GM19467 (cell line): ENCODE measurements around the gene POU2F3.

ENCODE experiments used
- ATAC-seq: cut with Tn5 transposase; IDR thresholded peaks from one replicate; pipeline ENCODE4 v1.9.1; 2021; ENCODE audit warnings: mild to moderate bottlenecking, moderate library complexity; ENCODE audit not compliant: unreplicated experiment

POU2F3 gene

DNA sequence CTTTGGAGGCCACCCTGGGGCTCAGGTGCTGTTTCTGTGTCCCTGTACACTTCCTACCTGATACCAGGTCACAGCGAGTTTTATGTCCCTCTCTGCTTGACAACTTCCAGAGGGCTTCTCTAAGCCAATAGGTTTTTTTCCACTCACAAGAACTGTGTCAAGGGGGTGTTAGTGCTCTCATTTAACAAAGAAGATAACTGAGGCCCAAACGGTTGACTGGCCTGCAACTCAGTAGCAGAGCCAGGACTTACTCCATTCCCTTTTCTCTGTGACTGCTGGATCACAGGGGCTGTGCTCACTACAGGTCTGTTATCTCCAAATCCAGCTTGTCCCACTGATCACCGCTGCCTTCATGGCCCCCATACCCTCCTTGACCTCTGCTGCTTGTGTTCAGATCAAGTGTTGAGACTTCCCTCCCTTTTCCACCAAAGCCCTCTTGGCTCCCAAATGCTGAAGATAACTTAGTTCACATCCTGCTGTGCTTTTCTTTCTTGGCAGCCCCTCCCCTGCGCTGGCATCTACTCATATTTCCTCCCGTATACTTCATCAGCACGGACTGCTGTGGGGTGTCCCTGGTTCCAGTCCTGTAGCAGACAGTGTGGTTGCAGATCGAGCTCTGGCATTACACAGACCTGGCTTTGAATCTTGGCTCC, 41.3 kb downstream of the POU2F3 start:
- no peak for ATAC-seq

DNA sequence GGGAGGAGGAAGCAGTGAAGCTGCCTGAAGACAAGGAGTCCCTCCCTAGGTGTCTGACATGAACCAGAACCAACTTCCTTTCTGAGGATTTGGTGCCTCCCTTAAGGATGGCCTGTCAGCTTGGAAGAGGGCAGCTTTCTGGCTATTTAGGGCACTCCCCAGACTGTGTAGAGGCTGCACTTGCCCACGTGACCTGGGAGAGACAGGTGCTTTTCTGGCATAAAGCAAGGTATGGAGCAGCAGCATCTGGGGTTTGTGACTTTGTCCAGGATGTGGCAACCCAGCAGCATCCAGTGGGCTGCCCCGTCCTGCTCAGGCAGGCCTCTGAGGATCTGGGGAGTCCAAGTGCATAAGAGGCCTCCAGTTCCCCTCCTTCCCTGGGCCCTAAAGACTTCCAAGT, 43.2 kb downstream of the POU2F3 start:
- no peak for ATAC-seq

DNA sequence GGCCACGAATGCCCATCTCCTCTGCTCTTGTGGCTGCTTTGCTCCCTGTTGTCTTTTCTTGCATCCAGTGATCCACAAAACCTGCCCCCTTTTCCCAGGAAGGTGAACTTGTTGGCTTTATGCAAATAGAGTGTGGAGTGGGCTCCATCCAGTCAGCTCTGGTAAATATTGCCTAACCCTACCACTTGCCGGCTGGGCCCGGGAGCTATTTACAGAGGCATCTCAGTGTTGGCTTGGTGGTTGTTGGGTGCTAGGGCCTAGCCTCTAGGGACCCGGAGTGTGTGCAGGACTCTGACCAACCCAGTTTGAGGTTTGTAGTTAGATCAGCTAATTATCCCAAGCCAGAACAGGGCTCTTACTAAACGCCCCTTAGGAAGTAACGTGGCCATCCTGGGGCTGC, 44.3 kb downstream of the POU2F3 start:
- ATAC-seq: no peak

DNA sequence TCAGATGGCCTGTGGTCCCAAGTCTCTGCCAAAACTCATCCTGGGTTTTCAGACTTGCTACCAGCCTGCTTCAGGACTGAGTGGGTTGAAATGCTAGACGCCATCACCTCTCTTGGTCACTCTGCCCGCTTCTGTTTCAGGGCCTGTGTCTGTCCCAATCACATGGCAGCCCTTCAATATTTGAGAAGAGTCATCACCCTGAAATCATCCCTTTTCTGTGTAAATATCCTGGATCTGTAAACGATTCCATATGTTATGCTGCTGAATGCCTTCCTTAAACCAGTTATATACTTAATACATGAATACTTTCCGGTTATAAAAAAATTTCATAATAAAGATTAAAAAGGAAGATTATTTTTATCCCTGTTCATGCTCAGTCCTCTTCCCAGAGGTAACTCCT, 45.3 kb downstream of the POU2F3 start:
- no peak for ATAC-seq

DNA sequence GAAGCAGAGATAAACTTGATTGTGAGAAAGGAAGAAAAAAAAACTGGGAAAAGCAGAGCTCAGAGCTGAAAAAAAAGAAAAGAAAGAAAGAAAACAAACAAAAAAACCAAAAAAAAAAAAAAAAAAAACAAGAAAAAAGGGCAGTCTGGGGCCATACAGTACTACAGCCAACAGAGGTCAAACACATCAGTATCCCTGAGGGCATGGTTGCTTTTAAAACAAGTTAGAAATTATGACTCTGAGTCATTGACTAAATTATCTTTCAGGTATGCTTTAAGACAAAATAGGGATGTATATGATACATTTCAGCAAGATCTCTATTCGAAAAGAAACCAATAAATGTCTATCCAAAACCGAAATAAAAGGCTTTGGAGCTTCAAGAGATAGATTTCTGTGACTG, 48.1 kb downstream of the POU2F3 start:
- ATAC-seq: no peak

DNA sequence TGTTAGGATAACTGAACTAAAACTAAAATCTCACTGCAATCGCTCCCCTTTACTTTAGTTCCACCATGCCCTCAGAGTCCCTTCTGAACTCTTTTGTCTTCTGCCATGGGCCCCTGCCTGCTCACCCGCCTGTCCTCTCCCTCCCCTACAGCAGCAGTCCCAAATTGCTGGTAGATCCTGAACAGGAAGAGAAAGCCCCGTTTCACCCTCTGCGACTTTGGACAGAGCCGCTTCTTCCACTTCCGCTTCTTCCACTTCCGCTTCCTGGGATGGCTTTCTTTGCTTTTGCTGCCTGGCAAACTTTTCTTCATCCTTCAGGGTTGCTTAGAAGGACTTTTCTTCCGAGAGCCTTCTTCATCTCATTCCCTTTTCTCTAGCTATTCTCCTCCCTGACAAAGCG, 49.5 kb downstream of the POU2F3 start:
- no peak for ATAC-seq

DNA sequence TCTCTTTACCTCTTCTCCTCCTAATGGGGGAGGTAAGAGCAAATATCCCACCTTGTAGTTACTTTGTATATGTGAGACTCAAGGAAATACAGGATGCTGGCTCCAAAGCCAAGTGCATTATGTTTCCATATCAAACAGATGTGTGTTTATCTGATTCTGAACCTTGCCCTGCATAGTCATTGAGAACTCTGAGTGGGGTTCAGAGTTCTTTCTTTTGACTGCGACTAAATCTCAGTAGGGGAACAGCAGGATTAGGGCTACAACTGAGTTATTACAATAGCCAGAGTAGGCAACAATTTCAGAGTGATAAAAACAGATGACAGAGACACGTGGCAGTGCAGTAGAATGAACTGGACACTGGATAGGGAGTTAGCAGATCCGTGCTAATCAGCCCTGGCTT, 51.0 kb downstream of the POU2F3 start:
- no peak for ATAC-seq

DNA sequence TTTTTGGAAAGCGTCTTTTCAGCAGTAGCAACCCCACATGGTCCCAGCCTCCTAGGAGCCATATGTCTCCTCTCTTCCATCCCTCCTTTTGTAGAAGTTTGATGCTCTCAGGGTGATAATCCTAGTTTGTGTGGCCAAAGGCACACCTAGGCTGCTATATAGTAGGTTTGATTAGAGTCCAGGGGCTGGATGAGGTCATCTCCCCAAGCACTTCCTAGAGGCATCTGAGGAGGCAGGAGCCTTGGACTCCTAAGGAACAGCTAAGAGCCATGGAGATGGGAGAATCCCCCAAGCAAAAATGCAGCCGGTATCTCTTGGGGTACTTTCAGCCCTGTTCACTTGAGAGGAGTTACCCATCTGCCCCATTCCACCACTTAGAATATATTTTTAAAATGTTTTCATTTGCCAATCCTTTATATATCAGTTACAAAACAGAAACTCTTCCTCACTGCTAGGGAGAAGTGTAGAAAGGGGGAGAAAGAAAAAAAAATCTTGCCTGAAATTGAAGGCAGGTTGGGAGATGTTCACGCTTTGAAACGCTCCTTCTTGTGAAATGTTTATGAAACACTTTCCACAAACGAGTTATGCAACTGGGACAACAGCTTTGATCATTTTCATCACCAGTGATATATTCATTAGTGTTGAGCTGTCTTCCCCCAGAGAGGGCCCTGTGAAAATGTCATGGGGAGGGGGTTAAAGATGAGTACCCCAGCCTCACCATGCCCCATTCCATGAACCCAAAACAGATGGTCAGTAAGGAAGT, 53.3 kb downstream of the POU2F3 start:
- ATAC-seq: no peak

DNA sequence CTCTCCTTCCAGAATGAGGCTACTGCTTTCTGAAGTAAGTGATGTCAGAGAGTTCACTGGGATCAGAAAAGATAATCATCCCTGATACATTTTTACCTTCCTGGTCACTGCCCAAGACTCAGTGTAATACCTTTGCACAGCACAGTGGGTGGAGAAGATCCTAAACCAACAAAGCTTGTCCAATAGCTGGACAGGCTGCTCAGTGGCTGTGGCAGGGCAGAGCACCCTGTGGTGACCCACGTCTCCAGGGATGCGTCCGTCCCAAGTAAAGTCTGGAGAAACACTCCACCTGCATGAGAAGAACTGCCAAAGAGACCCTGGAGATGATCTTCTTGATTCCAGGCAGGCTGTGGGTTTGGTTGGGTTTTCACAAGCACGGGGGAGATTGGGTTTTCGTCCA, 54.2 kb downstream of the POU2F3 start:
- no peak for ATAC-seq

DNA sequence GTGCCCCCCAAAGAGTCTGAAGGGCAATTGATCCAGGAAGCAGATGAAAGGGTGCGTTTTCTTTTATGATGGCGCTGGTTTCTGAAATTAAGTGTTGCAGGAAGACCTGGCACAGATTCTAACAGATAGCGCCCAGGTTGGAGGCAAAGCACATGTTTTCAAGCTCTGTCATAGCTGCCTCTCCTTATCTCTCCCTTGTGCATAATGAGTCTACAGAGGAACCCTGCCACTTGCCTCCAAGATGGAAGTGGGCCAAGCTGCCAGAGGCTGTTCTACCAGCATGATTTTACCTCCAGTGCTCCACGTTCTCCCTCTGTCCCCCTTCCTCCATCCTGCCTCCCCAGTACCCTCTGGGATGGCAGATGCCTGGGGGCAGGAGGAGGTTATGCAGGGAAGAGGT, 55.2 kb downstream of the POU2F3 start:
- ATAC-seq: no peak

DNA sequence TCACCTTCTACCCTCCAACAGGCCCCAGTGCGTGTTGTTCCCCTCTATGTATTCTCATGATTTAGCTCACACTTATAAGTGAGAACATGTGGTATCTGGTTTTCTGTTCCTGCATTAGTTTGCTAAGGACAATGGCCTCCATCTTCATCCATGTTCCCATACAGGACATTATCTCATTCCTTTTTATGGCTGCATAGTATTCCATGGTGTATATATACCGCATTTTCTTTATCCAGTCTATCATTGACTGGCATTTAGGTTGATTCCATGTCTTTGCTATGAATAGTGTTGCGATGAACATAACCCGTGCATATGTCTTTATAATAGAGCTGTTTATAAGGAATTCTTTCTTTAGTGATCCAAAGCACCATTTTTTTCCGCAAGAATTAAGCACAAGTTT, 56.6 kb downstream of the POU2F3 start:
- ATAC-seq: no peak

DNA sequence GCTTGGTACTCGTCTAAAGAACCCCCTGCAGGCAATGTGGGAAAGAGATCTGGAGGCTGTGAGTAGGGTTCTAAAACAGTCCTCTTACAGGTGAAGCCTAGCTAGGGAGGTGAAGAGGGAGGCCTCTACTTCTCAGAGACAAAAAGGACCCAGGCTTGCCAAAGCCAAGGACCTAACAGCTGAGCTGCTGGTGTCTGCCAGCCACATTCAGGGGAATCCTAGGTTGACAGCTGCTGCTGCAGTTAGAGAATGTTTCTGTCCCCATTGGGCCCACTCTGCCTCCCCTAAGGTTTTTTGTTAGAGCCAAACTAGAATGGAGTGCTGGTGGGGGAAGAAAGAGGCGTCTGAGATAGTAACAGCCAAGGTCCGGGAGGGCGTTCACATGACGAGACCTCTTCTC, 58.5 kb downstream of the POU2F3 start:
- no peak for ATAC-seq

DNA sequence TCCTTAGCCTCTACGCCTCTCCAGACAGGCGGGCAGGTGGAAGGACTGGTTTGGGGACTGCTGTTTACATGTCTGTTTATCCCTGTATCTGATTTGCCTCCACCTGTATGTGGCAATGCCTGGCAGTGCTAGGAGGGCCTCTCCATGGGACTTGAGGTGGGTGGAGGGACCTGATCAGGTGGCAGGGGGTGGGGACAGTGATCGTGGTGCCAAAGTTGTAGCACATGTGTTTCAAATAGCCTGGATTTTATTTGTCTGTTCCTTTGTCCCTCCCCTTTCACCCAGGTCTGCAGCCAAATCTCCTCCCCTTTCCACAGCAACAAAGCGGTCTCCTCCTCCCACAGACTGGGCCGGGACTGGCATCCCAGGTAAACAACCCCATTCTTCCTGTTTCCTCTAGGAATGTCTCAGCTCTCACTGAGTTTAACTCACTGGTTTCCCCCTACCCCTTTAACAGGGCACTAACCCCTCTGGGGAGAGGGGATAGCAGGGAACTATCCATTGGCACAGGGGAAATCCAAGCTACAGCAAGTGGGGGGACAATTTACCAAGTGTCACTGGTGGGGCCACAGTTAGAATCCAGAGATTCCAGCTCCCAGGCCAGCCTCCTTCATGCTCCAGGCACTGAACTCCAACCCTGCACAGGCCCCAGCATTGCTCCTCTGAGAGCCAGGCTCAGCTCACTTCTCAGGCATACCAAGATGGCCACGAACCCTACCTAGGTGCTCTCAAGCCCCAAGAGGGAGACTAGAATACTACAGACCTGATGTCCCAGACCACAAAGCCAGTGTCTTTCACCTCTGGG, 62.3 kb downstream of the POU2F3 start:
- no peak for ATAC-seq

DNA sequence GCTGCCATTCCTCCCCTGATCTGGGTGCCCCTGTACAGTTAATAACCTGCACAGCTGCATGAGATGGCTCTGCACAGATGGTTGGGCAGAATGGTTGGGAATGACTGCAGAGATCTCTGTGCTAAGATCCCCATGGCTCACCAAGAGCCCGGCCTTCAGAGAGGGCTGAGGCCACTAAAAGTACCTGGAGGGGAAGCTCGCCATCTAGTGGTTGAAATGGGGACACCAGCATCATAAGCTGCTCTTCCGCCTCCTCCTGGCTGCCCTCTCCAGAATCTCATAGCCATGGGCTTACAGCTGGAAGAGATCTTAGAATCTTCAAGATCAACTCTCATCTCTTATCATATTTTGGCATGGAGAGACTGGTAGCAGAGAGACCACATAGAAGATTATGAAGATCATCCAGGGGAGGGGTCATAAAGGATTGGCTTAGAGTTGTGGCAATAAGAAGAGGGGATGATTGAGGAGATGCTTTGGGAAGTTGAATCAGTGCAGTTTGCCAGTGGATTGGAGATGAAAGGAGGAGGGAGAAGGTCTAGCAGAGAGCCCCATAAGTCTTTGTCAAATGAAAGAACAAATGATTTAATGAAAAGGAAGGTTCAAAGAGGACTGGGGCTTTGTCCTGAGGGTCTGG, 63.2 kb downstream of the POU2F3 start:
- ATAC-seq: peak; percentile 73

DNA sequence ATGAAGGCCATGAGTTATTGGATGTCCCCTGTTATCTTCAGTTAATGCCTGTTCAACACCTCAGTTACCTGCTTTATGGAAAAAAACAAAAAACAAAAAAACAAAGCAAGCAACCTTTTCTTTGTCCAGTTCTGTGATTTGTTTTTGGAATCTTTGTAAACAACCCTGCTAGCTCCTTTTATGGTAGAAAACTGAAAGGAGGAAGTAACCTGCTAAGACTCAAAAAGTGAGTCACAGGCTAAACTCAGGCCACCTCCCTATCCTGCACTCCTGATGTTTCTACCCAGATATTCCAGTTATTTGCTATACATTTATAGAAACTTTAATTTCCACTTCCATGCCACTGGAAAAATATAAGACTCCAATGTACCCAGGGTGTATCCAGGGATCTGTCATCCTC, 64.6 kb downstream of the POU2F3 start:
- ATAC-seq: no peak

DNA sequence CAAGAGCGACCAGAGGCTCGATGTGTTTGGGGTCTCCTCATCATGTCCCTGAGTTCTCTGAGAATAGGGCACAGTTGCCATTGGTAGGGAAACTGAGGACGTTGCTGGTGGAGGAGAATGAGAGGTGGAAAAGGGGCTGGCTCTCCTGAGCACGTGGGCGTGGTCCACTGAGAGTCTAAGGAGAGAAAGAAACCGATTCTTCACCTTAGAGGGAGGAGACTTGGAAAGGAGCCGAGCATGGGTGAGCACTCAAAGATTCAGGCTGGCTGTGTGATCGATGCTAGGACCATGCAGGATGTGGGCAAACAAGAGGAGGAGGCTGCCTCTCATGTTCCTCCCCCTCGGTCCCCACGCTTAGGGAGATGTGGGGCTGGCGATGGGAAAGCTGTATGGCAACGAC, 65.3 kb downstream of the POU2F3 start:
- no peak for ATAC-seq

DNA sequence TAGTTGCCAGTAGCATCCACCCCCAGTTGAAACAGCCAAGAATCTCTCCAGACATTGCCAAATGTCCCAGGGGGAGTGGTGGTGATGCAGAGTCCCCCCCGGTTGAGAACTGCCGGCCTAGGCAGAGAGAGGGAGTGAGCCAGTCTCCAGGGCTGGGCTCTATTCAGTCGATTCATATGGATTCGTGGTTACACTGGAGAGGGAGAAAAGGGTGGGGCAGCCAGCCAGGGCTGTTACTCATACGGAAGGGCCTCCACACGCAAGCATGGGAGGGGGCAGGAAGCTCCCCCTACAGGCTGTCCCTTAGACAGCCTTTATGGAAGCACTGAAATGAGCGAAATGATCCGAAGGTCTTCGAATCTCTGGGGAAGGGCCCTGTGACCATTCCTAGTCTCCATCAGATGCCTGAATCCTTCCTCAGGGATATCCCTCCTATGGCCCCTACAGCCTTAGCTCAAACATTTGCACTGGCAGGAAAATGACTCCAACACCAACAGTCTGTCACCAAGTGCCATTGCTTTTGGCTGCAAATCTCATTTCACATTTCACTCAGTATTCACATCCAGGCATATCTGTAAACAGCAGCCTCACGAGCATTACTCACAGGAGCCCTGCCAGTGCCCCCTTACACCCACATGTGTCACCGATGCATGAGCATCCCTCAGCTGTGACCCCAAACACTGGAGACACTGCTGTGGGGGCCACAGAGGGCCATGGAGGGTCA, 66.7 kb downstream of the POU2F3 start:
- no peak for ATAC-seq

DNA sequence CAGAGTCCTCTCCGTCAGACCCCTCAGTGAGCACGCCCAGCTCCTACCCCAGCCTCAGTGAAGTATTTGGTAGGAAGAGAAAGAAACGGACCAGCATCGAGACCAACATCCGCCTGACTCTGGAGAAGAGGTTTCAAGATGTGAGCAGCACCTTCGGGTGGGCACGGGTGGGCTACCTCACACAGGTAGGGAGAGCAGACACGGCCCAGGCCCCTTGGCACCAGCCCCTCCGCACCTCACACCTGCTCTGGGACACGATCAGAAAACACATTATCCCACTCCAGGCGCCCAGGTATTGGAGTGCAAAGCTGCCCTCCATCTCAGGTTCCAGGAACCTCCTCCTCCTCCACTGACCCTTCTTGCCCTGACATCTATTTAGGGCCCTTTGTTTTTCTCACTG, 67.5 kb downstream of the POU2F3 start:
- ATAC-seq: no peak

DNA sequence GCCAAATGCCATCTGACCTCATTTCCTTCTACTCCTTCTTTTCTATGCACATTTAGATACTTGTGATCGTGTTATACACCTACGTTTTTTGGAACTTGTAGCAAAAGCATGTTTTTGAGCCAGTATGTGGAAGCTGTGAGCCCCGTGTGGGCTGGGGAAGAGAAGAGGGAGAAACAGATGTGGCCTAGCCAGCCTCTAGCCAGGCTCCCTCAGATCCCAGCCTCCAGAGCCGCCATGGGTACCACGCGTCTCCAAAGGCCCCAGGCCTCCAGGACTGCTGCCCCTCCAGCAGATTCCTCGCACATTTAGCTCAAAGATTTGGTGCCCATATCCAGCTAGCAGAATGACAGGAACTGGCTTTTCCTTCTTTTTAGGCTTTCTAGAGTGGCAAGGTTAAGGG, 68.1 kb downstream of the POU2F3 start:
- ATAC-seq: no peak

DNA sequence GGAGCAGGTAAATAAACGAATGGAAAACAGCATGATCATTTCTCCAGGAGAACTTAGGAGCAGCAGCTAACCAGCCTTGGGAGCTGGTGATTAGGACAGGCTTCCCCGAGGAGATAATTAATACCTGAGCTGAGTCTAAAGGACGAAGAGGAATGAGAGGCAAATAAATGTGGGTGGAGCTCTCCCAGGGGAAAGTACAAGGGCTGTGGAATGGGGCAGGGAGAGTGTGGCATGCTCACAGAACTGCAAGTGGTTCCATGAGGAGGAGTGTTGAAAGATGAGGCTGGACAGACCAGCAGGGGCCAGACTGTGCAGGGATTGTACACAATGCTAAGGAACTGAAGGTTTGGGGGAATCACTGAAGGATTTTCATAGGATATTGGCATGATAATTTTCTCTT, 70.9 kb downstream of the POU2F3 start:
- ATAC-seq: no peak

DNA sequence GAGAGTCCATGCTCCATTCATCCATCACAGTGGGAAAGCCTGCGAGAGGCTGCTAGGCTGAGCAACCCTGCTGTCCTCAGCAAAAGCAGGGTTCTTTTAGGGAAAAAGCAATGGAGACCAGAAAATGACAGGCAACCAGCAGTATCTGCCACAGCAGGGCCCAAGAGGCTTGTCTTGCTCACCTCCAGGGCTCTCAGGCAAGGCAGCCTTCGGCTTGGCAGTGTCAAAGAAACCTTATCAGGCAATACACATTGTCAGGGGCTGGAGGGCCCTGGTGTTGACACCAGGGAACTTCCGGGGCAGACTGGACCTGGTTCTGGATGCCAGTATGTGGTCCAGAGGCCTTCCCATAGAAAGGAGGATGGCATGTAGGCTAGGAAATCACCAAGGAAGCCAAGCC, 74.9 kb downstream of the POU2F3 start:
- no peak for ATAC-seq
